Measurements from ENCODE around the gene MT1E. TPM values are rescaled to one million over a fixed set of nuclear protein-coding genes. Genes with fewer than 3 reads are reported as not detected.

The MT1E gene
- total RNA-seq, 1 experiment from 2014 or later: 25.9 TPM

- Histone ChIP-seq H3K23ac (ENCODE audit: insufficient read length, low read depth, low read length) (no peak overlapping the region), H3K4me2 (ENCODE audit: insufficient read depth, insufficient read length, low read length) (no peak overlapping the region), H2BK5ac (ENCODE audit: insufficient read length, low read length) (no peak overlapping the region), H2BK20ac (ENCODE audit: low read depth, low read length, poor library complexity, severe bottlenecking) (no peak overlapping the region), H3K79me1 (ENCODE audit: insufficient read depth, low read depth, low read length, poor library complexity, severe bottlenecking) (no peaks in the 10 kb centered on the region), H3K79me2 (ENCODE audit: insufficient read depth, low read length) (no peaks in the 10 kb centered on the region), H4K20me1 (ENCODE audit: control insufficient read depth, insufficient read depth, insufficient read length) (no peaks in the 10 kb centered on the region), H3K27ac (ENCODE audit: insufficient read length, low read depth, low read length) (no peak overlapping the region), H2BK15ac (ENCODE audit: low read depth, low read length) (no peak overlapping the region), H3K9me3 (ENCODE audit: control insufficient read depth, low read depth, low read length) (peaks cover under 1% of the 10 kb centered on the region), H3K18ac (ENCODE audit: insufficient read length, low read depth, low read length) (no peak overlapping the region), H3K14ac (ENCODE audit: insufficient read depth, low read length) (no peak overlapping the region), H3T11ph (ENCODE audit: low read length) (no peak overlapping the region), H2BK12ac (ENCODE audit: insufficient read length, low read depth, low read length) (no peak overlapping the region), H2AFZ (ENCODE audit: low read length) (no peak overlapping the region), H3K9ac (ENCODE audit: extremely low read depth, insufficient read length, low read length) (no peak overlapping the region), H3K4me1 (ENCODE audit: insufficient read depth, low read length) (no peaks in the 10 kb centered on the region; the same call in 1 of the 2 replicates), H3K27me3 (ENCODE audit: insufficient read depth, low read length) (peaks cover 44% of the 10 kb centered on the region; the same call in 1 of the 2 replicates), H4K91ac (ENCODE audit: insufficient read length, low read depth, low read length) (no peak overlapping the region), H2AK5ac (ENCODE audit: insufficient read length, low read length) (no peak overlapping the region), H4K8ac (replicated peaks; ENCODE audit: insufficient read length, low read depth, low read length) (no peak overlapping the region), H3K4ac (ENCODE audit: low read depth, low read length) (no peak overlapping the region), H2BK120ac (ENCODE audit: low read depth, low read length, poor library complexity, severe bottlenecking) (no peak overlapping the region), H4K5ac (ENCODE audit: insufficient read length, low read depth, low read length) (no peak overlapping the region), H3K23me2 (ENCODE audit: insufficient read length, low read depth, low read length, poor library complexity, severe bottlenecking) (peaks cover 8% of the 10 kb centered on the region), H3K56ac (ENCODE audit: insufficient read length, low read depth, low read length) (no peak overlapping the region)
- Mint-ChIP-seq H3K9me3 (peaks cover under 1 to 9% of the 10 kb centered on the region in 2 experiments; a peak in 3 of 5 replicates), H3K27me3 (ENCODE audit: low read depth) (peaks cover 89% of the 10 kb centered on the region), H3K27ac (no peak overlapping the region), H3K4me3 (peak overlapping the region; percentile 72 to 89; a peak in 3 of 5 replicates), H3K36me3 (ENCODE audit: insufficient read depth in 1 of 3, low read depth in 3 of 3) (peaks cover 3 to 5% (median 3%) of the 10 kb centered on the region in 3 experiments), H3K4me1 (peaks cover 47 to 61% of the 10 kb centered on the region in 2 experiments)
- TF ChIP-seq CTCF (conservative IDR thresholded peaks at IDR 0.05): no peak
- WGBS (ENCODE audit: extremely low coverage, insufficient read length, low lambda C conversion rate): no CpG with 5 or more reads among the region's 6 CpGs
- DNase-seq: no peak
Measured at GRCh38 chr16:56618138-56618537, 7.4 kb upstream of the MT1E start.

Data from H9 (cell line).